Mucosa of rectum (tissue), 2 donors: ENCODE measurements around the gene APBB2.

Experiments used
- H3K27ac ChIP-seq, 2 donors: one replicate each; pipeline ENCODE4 v1.7.0; 2013; ENCODE audit warnings: inconsistent platforms in 2 of 2, low read depth in 2 of 2, low read length in 2 of 2
- H3K27me3 ChIP-seq, 2 donors: one replicate each; pipeline ENCODE4 v1.7.0; 2013; ENCODE audit warnings: low read length in 2 of 2; ENCODE audit not compliant: control insufficient read depth in 2 of 2, insufficient read depth in 2 of 2
- H3K36me3 ChIP-seq, 2 donors: one replicate each; pipeline ENCODE4 v1.7.0; 2013; ENCODE audit warnings: low read length in 2 of 2; ENCODE audit not compliant: control insufficient read depth in 2 of 2, insufficient read depth in 2 of 2
- H3K4me1 ChIP-seq, 2 donors: one replicate each; pipeline ENCODE4 v1.7.0; 2013; ENCODE audit warnings: low read length in 2 of 2, mild to moderate bottlenecking in 1 of 2; ENCODE audit not compliant: control insufficient read depth in 2 of 2, insufficient read depth in 2 of 2
- H3K4me3 ChIP-seq, 2 donors: one replicate each; pipeline ENCODE4 v1.7.0; 2013; ENCODE audit warnings: low read length in 2 of 2
- H3K9ac ChIP-seq, 2 donors: one replicate each; pipeline ENCODE4 v1.7.0; 2013; ENCODE audit warnings: low read length in 2 of 2, low read depth in 1 of 2, mild to moderate bottlenecking in 1 of 2
- H3K9me3 ChIP-seq, 2 donors: one replicate each; pipeline ENCODE4 v1.7.0; 2013; ENCODE audit warnings: low read length in 2 of 2; ENCODE audit not compliant: control insufficient read depth in 2 of 2
- donor health status: healthy.
- donor health status: Normal muscosa, but diverticular disease.

APBB2 gene

GRCh38 chr4:40846532-40846931 is 367.8 kb downstream of the APBB2 start:
- Histone ChIP-seq H3K27ac (no peak overlapping the region), H3K4me3 (no peak overlapping the region), H3K9me3 (no peaks in the 10 kb centered on the region), H3K9ac (no peak overlapping the region), H3K27me3 (no peaks in the 10 kb centered on the region), H3K36me3 (no peaks in the 10 kb centered on the region), H3K4me1 (no peaks in the 10 kb centered on the region)

GRCh38 chr4:40845154-40845835 is 369.0 kb downstream of the APBB2 start:
- Histone ChIP-seq H3K4me1 (no peaks in the 10 kb centered on the region), H3K9me3 (no peaks in the 10 kb centered on the region), H3K27me3 (no peaks in the 10 kb centered on the region), H3K36me3 (no peaks in the 10 kb centered on the region), H3K27ac (no peak overlapping the region), H3K9ac (no peak overlapping the region), H3K4me3 (no peak overlapping the region)

GRCh38 chr4:40844261-40844660 is 370.1 kb downstream of the APBB2 start:
- Histone ChIP-seq H3K36me3 (no peaks in the 10 kb centered on the region), H3K9me3 (no peaks in the 10 kb centered on the region), H3K9ac (no peak overlapping the region), H3K4me3 (no peak overlapping the region), H3K27me3 (no peaks in the 10 kb centered on the region), H3K4me1 (no peaks in the 10 kb centered on the region), H3K27ac (no peak overlapping the region)

- H3K27ac ChIP-seq, result no peak overlapping the region
- H3K4me1 ChIP-seq, result no peaks in the 10 kb centered on the region
- no peaks in the 10 kb centered on the region for H3K9me3 ChIP-seq
- no peak overlapping the region for H3K4me3 ChIP-seq
- no peak overlapping the region for H3K9ac ChIP-seq
- H3K27me3 ChIP-seq, result no peaks in the 10 kb centered on the region
- H3K36me3 ChIP-seq, result no peaks in the 10 kb centered on the region
Measured at GRCh38 chr4:40843696-40844095, 370.6 kb downstream of the APBB2 start.

- H3K9ac ChIP-seq, result no peak overlapping the region
Measured at GRCh38 chr4:40842725-40843423, 371.5 kb downstream of the APBB2 start.

GRCh38 chr4:40842318-40842717 is 372.0 kb downstream of the APBB2 start:
- H3K9me3 ChIP-seq, result no peaks in the 10 kb centered on the region
- H3K36me3 ChIP-seq, result no peaks in the 10 kb centered on the region
- no peaks in the 10 kb centered on the region for H3K4me1 ChIP-seq
- no peak overlapping the region for H3K9ac ChIP-seq
- H3K4me3 ChIP-seq, result no peak overlapping the region
- no peaks in the 10 kb centered on the region for H3K27me3 ChIP-seq
- no peak overlapping the region for H3K27ac ChIP-seq

More at GRCh38 chr4:40842725-40843423, 371.5 kb downstream of the APBB2 start:
- no peak overlapping the region for H3K27ac ChIP-seq
- H3K4me3 ChIP-seq, result no peak overlapping the region
- no peaks in the 10 kb centered on the region for H3K27me3 ChIP-seq
- H3K36me3 ChIP-seq, result no peaks in the 10 kb centered on the region
- no peaks in the 10 kb centered on the region for H3K4me1 ChIP-seq
- H3K9me3 ChIP-seq, result no peaks in the 10 kb centered on the region

GRCh38 chr4:40840985-40841571 is 373.3 kb downstream of the APBB2 start:
- Histone ChIP-seq H3K27me3 (no peaks in the 10 kb centered on the region), H3K4me1 (no peaks in the 10 kb centered on the region), H3K36me3 (no peaks in the 10 kb centered on the region), H3K9me3 (no peaks in the 10 kb centered on the region), H3K4me3 (no peak overlapping the region), H3K9ac (no peak overlapping the region), H3K27ac (no peak overlapping the region)

- Histone ChIP-seq H3K9me3 (no peaks in the 10 kb centered on the region), H3K27ac (no peak overlapping the region), H3K4me1 (no peaks in the 10 kb centered on the region), H3K9ac (no peak overlapping the region), H3K4me3 (no peak overlapping the region), H3K36me3 (no peaks in the 10 kb centered on the region), H3K27me3 (no peaks in the 10 kb centered on the region)
Measured at GRCh38 chr4:40840255-40840984, 373.9 kb downstream of the APBB2 start.

- no peak overlapping the region for H3K4me3 ChIP-seq
- no peak overlapping the region for H3K27ac ChIP-seq
- no peaks in the 10 kb centered on the region for H3K9me3 ChIP-seq
Measured at GRCh38 chr4:40838742-40839141, 375.6 kb downstream of the APBB2 start.

More at GRCh38 chr4:40838742-40839141, 375.6 kb downstream of the APBB2 start:
- Histone ChIP-seq H3K4me1 (no peaks in the 10 kb centered on the region), H3K9ac (no peak overlapping the region), H3K27me3 (no peaks in the 10 kb centered on the region), H3K36me3 (peaks cover 0 to 5% of the 10 kb centered on the region in 2 donors)
